ENCODE data around the gene SPSB3. TPM values are rescaled to one million over a fixed set of nuclear protein-coding genes. Genes with fewer than 3 reads are reported as not detected.

Gene SPSB3
- total RNA-seq, 2 donors from 2014 or later: 95.9 to 97.8 TPM

DNA sequence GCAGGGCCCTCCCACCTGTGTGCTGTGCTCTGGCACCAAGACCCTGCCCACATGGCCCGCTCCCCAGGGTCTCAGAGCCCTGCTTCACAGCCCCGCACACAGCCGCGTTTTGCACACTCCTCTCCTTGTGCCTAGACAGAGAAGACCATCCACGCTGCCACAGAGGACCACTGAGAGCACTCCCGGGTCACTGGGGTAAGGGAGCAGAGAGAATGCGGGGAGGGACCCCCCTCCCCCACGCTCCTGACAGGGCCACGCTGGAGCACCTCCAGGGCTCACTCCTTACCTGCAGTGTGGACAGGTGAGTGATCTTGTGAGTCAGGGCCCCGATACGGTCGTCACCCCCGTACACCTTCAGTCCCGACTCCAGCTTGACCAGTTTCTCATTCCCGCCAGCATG is 37.2 kb upstream of the SPSB3 start:
- intact Hi-C loops (cut with DNase I): no loop called here
- Histone ChIP-seq H3K4me1 (peaks cover 19% of the 10 kb centered on the region), H3K27me3 (no peaks in the 10 kb centered on the region), H3K36me3 (replicated peaks in 1 of 2; ENCODE audit: insufficient read depth in 1 of 2, low read depth in 2 of 2) (peaks cover 0 to 8% of the 10 kb centered on the region in 2 donors), H3K9me3 (no peaks in the 10 kb centered on the region), H3K4me3 (no peak overlapping the region), H3K27ac (no peak overlapping the region)
- DNase-seq: no peak
- 86 to 92% methylated on average over 12 to 15 of the region's 15 CpGs for WGBS, 2 donors
- ATAC-seq: no peak
- TF ChIP-seq POLR2A (IDR thresholded peaks at IDR 0.05): no peak

DNA sequence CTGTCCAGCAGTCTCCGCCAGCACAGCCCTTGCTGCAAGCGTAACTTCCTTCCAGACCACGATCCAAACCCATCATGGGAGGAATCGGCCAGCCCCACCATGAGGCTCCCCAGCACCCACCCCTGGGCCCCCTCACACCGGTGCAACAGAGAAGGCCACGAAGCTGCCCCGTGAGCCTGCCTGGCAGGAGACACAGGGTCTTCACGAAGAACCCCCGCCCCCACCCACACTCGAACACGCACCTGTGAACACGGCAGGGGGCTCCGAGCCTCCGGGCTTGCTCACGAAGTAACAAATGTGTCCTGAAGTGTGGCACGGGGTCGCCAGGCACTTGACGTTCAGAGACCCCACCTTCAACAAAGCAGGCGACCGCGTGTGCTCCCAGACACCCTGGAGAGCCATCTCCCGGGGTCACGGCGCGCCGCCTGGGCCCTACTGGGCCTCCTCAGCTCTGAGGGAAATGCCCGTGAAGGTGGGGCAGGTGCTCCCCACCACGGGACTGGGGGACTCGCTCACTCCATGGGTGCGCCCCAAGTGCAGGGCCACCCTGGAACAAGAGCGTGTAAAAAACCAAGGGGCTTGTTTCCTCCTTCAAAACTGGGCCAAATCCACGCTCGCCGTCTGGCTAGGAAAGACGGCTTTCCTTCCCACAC is 36.6 kb upstream of the SPSB3 start:
- ATAC-seq (no peak), DNase-seq (no peak)
- intact Hi-C loops (cut with DNase I): no loop called here
- Histone ChIP-seq H3K9me3 (no peaks in the 10 kb centered on the region), H3K27ac (no peak overlapping the region), H3K4me3 (no peak overlapping the region), H3K36me3 (replicated peaks in 1 of 2; ENCODE audit: insufficient read depth in 1 of 2, low read depth in 2 of 2) (peaks cover 0 to 8% of the 10 kb centered on the region in 2 donors), H3K27me3 (no peaks in the 10 kb centered on the region), H3K4me1 (peaks cover 13% of the 10 kb centered on the region)
- no peak for TF ChIP-seq POLR2A (IDR thresholded peaks at IDR 0.05)
- TF ChIP-seq, protein P1, sequence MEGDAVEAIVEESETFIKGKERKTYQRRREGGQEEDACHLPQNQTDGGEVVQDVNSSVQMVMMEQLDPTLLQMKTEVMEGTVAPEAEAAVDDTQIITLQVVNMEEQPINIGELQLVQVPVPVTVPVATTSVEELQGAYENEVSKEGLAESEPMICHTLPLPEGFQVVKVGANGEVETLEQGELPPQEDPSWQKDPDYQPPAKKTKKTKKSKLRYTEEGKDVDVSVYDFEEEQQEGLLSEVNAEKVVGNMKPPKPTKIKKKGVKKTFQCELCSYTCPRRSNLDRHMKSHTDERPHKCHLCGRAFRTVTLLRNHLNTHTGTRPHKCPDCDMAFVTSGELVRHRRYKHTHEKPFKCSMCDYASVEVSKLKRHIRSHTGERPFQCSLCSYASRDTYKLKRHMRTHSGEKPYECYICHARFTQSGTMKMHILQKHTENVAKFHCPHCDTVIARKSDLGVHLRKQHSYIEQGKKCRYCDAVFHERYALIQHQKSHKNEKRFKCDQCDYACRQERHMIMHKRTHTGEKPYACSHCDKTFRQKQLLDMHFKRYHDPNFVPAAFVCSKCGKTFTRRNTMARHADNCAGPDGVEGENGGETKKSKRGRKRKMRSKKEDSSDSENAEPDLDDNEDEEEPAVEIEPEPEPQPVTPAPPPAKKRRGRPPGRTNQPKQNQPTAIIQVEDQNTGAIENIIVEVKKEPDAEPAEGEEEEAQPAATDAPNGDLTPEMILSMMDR (IDR thresholded peaks at IDR 0.05): no peak
- WGBS, 2 donors: 91% methylated on average over 9 to 26 of the region's 35 CpGs

DNA sequence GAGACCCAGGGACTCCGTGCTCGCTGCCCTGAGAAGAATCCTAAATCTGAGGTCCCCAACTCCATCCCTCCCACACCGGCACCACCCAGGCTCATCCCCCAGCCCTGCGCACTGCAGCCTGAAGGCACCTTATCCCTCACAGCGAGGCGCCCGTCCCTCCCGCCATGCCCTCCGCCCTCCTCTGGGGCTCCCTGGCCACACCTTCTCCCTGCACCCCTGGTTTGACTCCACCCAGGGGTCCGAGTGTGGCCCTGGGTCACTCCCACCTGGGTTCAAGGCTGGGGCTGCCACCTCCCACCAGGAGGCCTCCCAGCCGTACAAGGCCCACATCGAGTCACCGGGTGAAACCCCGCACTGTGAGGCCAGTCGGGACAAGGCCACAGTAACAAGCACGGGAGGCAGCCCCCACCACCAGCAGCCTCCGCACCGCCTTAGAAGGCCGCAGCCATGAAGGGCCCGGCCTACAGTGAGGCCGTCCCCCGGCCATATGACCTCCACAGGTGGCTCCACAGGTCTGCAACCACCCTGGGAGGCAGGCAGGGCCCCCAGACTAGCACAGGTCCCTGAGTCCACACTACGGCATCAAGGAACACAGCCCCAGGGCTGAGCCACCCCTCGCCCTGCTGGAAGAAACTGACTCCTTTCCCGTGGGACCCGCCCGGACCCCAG is 36.0 kb upstream of the SPSB3 start:
- WGBS, 2 donors: 93 to 97% methylated on average over 7 to 25 of the region's 27 CpGs
- Histone ChIP-seq H3K9me3 (no peaks in the 10 kb centered on the region), H3K4me3 (no peak overlapping the region), H3K36me3 (replicated peaks in 1 of 2; ENCODE audit: insufficient read depth in 1 of 2, low read depth in 2 of 2) (peaks cover 0 to 8% of the 10 kb centered on the region in 2 donors), H3K27ac (no peak overlapping the region), H3K4me1 (peaks cover 8% of the 10 kb centered on the region), H3K27me3 (no peaks in the 10 kb centered on the region)
- intact Hi-C loops (cut with DNase I): no loop called here
- no peak for TF ChIP-seq POLR2A (IDR thresholded peaks at IDR 0.05)
- TF ChIP-seq, protein P1 (IDR thresholded peaks at IDR 0.05): no peak
- ATAC-seq (no peak), DNase-seq (no peak)

DNA sequence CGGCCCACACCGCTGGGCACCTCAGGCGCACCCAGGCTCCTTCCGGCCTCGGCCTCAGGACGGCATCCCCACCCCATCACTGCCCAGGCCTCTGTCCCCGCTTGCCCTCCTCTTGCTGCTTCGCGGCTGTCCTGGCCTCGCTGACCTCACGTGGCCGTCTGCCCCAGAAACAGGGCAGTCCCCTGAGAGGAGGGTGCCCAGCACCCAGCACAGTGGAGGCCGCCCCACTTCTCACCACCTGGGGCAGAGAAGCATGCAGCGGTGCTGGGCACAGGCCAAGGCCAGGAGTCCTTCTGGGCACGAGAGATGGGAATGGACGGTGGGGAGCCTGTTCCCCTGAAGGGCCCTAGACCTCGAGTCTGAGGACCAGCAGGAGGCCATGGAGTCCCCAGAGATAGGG is 35.3 kb upstream of the SPSB3 start:
- H3K9me3 ChIP-seq: no peaks in the 10 kb centered on the region
- DNase-seq: no peak
- H3K27me3 ChIP-seq: no peaks in the 10 kb centered on the region
- peaks cover 10% of the 10 kb centered on the region for H3K4me1 ChIP-seq
- peaks cover 0 to 8% of the 10 kb centered on the region in 2 donors for H3K36me3 ChIP-seq (replicated peaks in 1 of 2; ENCODE audit: insufficient read depth in 1 of 2, low read depth in 2 of 2)
- no peak overlapping the region for H3K27ac ChIP-seq
- TF ChIP-seq, protein P1 (IDR thresholded peaks at IDR 0.05): no peak
- no peak for TF ChIP-seq POLR2A (IDR thresholded peaks at IDR 0.05)
- H3K4me3 ChIP-seq: no peak overlapping the region
- ATAC-seq: no peak
- intact Hi-C loops (cut with DNase I): no loop called here
- WGBS, 2 donors: 89 to 91% methylated on average over 12 to 17 of the region's 17 CpGs

DNA sequence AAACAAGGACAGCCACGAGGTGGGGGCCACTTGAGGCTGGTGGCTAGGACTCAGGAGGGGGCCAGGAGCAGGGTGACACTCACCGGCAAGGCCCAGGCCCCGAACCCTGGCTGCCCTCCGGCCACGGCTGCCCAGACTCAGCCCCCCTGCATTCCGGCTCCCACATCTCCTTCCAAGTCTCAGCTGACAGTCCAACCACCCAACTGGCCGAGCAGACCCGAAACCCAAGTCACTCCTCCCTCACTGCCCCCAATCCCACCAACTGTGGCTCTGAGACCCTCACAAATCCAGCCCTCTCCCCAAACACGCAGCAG is 34.9 kb upstream of the SPSB3 start:
- TF ChIP-seq, protein P1 (IDR thresholded peaks at IDR 0.05): no peak
- TF ChIP-seq POLR2A (IDR thresholded peaks at IDR 0.05): no peak
- H3K36me3 ChIP-seq (replicated peaks in 1 of 2; ENCODE audit: insufficient read depth in 1 of 2, low read depth in 2 of 2): peaks cover 0 to 8% of the 10 kb centered on the region in 2 donors
- intact Hi-C loops (cut with DNase I): no loop called here
- H3K27me3 ChIP-seq: no peaks in the 10 kb centered on the region
- peaks cover 10% of the 10 kb centered on the region for H3K4me1 ChIP-seq
- ATAC-seq: no peak
- no peaks in the 10 kb centered on the region for H3K9me3 ChIP-seq
- DNase-seq: no peak
- no peak overlapping the region for H3K4me3 ChIP-seq
- 96 to 98% methylated on average over 5 to 8 of the region's 9 CpGs for WGBS, 2 donors
- no peak overlapping the region for H3K27ac ChIP-seq
